CD4-positive, alpha-beta memory T cell (primary cell): ENCODE data around the gene TCF3. TPM values are rescaled to one million over a fixed set of nuclear protein-coding genes. Genes with fewer than 3 reads are reported as not detected.

Experiments
- CTCF ChIA-PET: fragments of 350-600 bp; sonication (Branson Sonifier 250); formaldehyde crosslinking; loops from one replicate; lab custom pipeline; 2021; ENCODE audit warnings: inconsistent platforms; ENCODE audit not compliant: partially characterized antibody; lab: Charles Lee
- POLR2A ChIA-PET: fragments of 350-600 bp; sonication (Branson Sonifier 250); formaldehyde crosslinking; loops from one replicate; lab custom pipeline; 2021; ENCODE audit not compliant: partially characterized antibody; lab: Charles Lee
- DNase-seq, 5 donors: peaks; one replicate each; pipeline versions ENCODE4 v3.0.0 to v3.0.0-alpha.2; 2020 to 2022; ENCODE audit warnings: mixed read lengths in 1 of 5
- H3K27ac ChIP-seq: one replicate; pipeline ENCODE4 v1.7.0; 2013; ENCODE audit warnings: low read depth, low read length
- H3K27me3 ChIP-seq: 2 replicates; pipeline ENCODE4 v1.7.0; 2013; ENCODE audit warnings: mild to moderate bottlenecking, low read length, moderate library complexity; ENCODE audit not compliant: insufficient read depth
- H3K36me3 ChIP-seq: 2 replicates; pipeline ENCODE4 v1.7.0; 2013; ENCODE audit warnings: mild to moderate bottlenecking, low read length, moderate library complexity; ENCODE audit not compliant: insufficient read depth
- H3K4me1 ChIP-seq: 2 replicates; pipeline ENCODE4 v1.7.0; 2013; ENCODE audit warnings: mild to moderate bottlenecking, low read length, moderate library complexity; ENCODE audit not compliant: insufficient read depth
- H3K4me3 ChIP-seq, 2 donors: one replicate each; pipeline ENCODE4 v1.7.0; 2013; ENCODE audit warnings: low read length in 2 of 2, mild to moderate bottlenecking in 1 of 2
- H3K9me3 ChIP-seq, 2 donors: one replicate each; pipeline ENCODE4 v1.7.0; 2013; ENCODE audit warnings: low read length in 2 of 2, control low read depth in 1 of 2; ENCODE audit not compliant: control insufficient read depth in 1 of 2
- H3K27ac Mint-ChIP-seq, 7 donors: one replicate each; pipeline ENCODE4 v1.8.0; 2020 to 2021; ENCODE audit warnings: mixed read lengths in 7 of 7, mild to moderate bottlenecking in 6 of 7, inconsistent platforms in 3 of 7, moderate library complexity in 3 of 7
- H3K27me3 Mint-ChIP-seq, 2 donors: one replicate each; pipeline ENCODE4 v1.8.0; 2020 to 2021; ENCODE audit warnings: mixed read lengths in 2 of 2
- H3K36me3 Mint-ChIP-seq, 2 donors: one replicate each; pipeline ENCODE4 v1.8.0; 2020 to 2021; ENCODE audit warnings: mixed read lengths in 2 of 2, inconsistent platforms in 1 of 2, mild to moderate bottlenecking in 1 of 2
- H3K4me1 Mint-ChIP-seq, 4 donors: one replicate each; pipeline ENCODE4 v1.8.0; 2020 to 2021; ENCODE audit warnings: mixed read lengths in 4 of 4, mild to moderate bottlenecking in 1 of 4
- H3K4me3 Mint-ChIP-seq, 8 donors: one replicate each; pipeline ENCODE4 v1.8.0; 2020 to 2021; ENCODE audit warnings: mixed read lengths in 8 of 8, mild to moderate bottlenecking in 7 of 8, moderate library complexity in 6 of 8, inconsistent platforms in 3 of 8
- H3K9me3 Mint-ChIP-seq, 8 donors: one replicate each; pipeline ENCODE4 v1.8.0; 2020 to 2021; ENCODE audit warnings: mixed read lengths in 8 of 8, mild to moderate bottlenecking in 5 of 8, inconsistent platforms in 3 of 8, moderate library complexity in 1 of 8
- intact Hi-C: fragments of 100-400 bp; cut with micrococcal nuclease; formaldehyde crosslinking; loops from one replicate; pipeline ENCODE4 v1.15.1; 2023
- polyA plus RNA-seq, 2 donors: library from polyadenylated mRNA; unstranded; fragments of 300-500 nt; fragmentation: Illumina TruSeq; gene quantifications; one replicate each; pipeline ENCODE4 v1.2.3, GENCODE V29; 2021
- total RNA-seq, 2 experiments: library from RNA; stranded (reverse); gene quantifications; one replicate each; pipeline ENCODE4 v1.2.3, GENCODE V29; 2021

Gene TCF3
- total and polyA plus RNA-seq, 4 experiments from 2014 or later = 1.8 to 75.7 (median 42.6) TPM

DNA sequence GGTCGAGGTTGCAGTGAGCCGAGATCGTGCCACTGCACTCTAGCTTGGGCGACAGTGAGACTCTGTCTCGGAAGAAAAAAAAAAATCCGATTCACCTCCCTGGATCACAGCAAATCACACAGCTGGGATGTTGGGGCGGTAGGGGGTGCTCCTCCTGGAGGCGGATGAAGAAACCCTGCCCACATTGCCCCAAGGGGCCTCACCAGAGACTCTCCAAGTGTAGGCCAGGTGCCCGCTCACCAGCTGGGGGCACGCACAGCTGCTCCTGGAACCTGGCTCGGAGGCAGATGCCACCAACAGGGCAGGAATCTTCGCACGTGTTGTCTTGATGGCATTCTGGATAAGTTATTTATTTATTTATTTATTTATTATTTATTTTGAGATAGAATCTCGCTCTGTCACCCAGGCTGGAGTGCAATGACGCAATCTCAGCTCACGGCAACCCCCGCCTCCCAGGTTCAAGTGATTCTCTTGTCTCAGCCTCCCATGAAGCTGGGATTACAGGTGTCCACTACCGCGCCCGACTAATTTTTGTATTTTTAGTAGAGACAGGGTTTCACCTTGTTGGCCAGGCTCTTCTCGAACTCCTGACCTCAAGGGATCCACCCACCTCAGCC is 50.2 kb downstream of the TCF3 start:
- Mint-ChIP-seq H3K4me3 (peak overlapping the region in 1 of 8 donors; percentile 17), H3K9me3 (no peaks in the 10 kb centered on the region), H3K27ac (peak overlapping the region in 2 of 7 donors; percentile 52 to 87), H3K36me3 (peaks cover 10 to 26% of the 10 kb centered on the region in 2 donors), H3K27me3 (no peaks in the 10 kb centered on the region), H3K4me1 (peaks cover 10 to 46% (median 31%) of the 10 kb centered on the region in 4 donors)
- no peak overlapping the region for H3K4me3 ChIP-seq
- CTCF ChIA-PET = interaction anchor here (1.3 to 1.4 kb wide), 2 partner anchors 49 to 70 kb away, joined by 3 read pairs; no protein-coding TSS in a partner anchor
- H3K9me3 ChIP-seq = no peaks in the 10 kb centered on the region
- POLR2A ChIA-PET = interaction anchor here (2.0 kb wide), 1 partner anchor 9 kb away, joined by 10 read pairs; the partner anchor contains the start of gene MBD3
- DNase-seq = no peak
- peaks cover 16% of the 10 kb centered on the region for H3K36me3 ChIP-seq
- no peak overlapping the region for H3K27ac ChIP-seq
- H3K4me1 ChIP-seq = peaks cover 32% of the 10 kb centered on the region
- intact Hi-C loops = no loop called here
- H3K27me3 ChIP-seq = no peaks in the 10 kb centered on the region

- ChIA-PET CTCF (interaction anchor here (1.3 to 1.4 kb wide), 2 partner anchors 49 to 71 kb away, joined by 3 read pairs; no protein-coding TSS in a partner anchor), POLR2A (interaction anchor here (2.0 kb wide), 1 partner anchor 8 kb away, joined by 10 read pairs; the partner anchor contains the start of gene MBD3)
- H3K9me3 ChIP-seq = no peaks in the 10 kb centered on the region
- Mint-ChIP-seq H3K4me3 (no peak overlapping the region), H3K36me3 (peaks cover 11 to 27% of the 10 kb centered on the region in 2 donors), H3K4me1 (peaks cover 7 to 41% (median 27%) of the 10 kb centered on the region in 4 donors), H3K27ac (peak overlapping the region in 2 of 7 donors; percentile 18 to 38), H3K9me3 (no peaks in the 10 kb centered on the region), H3K27me3 (no peaks in the 10 kb centered on the region)
- DNase-seq = no peak
- H3K4me1 ChIP-seq = peaks cover 30% of the 10 kb centered on the region
- no peaks in the 10 kb centered on the region for H3K27me3 ChIP-seq
- peaks cover 18% of the 10 kb centered on the region for H3K36me3 ChIP-seq
- H3K4me3 ChIP-seq = no peak overlapping the region
- no peak overlapping the region for H3K27ac ChIP-seq
- intact Hi-C loops = no loop called here
Measured at GRCh38 chr19:1601613-1602064, 50.8 kb downstream of the TCF3 start.

GRCh38 chr19:1599460-1599846 is 53.0 kb downstream of the TCF3 start:
- POLR2A ChIA-PET = no interaction called here
- intact Hi-C loops = no loop called here
- no peak overlapping the region for H3K4me3 Mint-ChIP-seq

GRCh38 chr19:1598777-1599459 is 53.5 kb downstream of the TCF3 start:
- Mint-ChIP-seq H3K27me3 (no peaks in the 10 kb centered on the region), H3K36me3 (peaks cover 11 to 23% of the 10 kb centered on the region in 2 donors), H3K4me3 (no peak overlapping the region), H3K4me1 (peaks cover 4 to 20% (median 13%) of the 10 kb centered on the region in 4 donors), H3K27ac (no peak overlapping the region), H3K9me3 (no peaks in the 10 kb centered on the region)
- ChIA-PET CTCF (no interaction called here), POLR2A (interaction anchor here (0.6 kb wide), 1 partner anchor 108 kb away, joined by 3 read pairs; the partner anchor contains the start of gene REEP6)
- Histone ChIP-seq H3K4me1 (peaks cover 14% of the 10 kb centered on the region), H3K27ac (no peak overlapping the region), H3K4me3 (no peak overlapping the region), H3K36me3 (peaks cover 18% of the 10 kb centered on the region), H3K9me3 (no peaks in the 10 kb centered on the region), H3K27me3 (no peaks in the 10 kb centered on the region)
- intact Hi-C loops = no loop called here
- DNase-seq = no peak

More at GRCh38 chr19:1599460-1599846, 53.0 kb downstream of the TCF3 start:
- Histone ChIP-seq H3K4me3 (no peak overlapping the region), H3K36me3 (peaks cover 18% of the 10 kb centered on the region), H3K4me1 (peaks cover 19% of the 10 kb centered on the region), H3K9me3 (no peaks in the 10 kb centered on the region), H3K27me3 (no peaks in the 10 kb centered on the region), H3K27ac (no peak overlapping the region)
- peaks cover 11 to 23% of the 10 kb centered on the region in 2 donors for H3K36me3 Mint-ChIP-seq
- CTCF ChIA-PET = no interaction called here
- peaks cover 4 to 25% (median 15%) of the 10 kb centered on the region in 4 donors for H3K4me1 Mint-ChIP-seq
- H3K27ac Mint-ChIP-seq = no peak overlapping the region
- no peaks in the 10 kb centered on the region for H3K9me3 Mint-ChIP-seq
- no peak for DNase-seq
- H3K27me3 Mint-ChIP-seq = no peaks in the 10 kb centered on the region

- Histone ChIP-seq H3K4me1 (peaks cover 24% of the 10 kb centered on the region), H3K4me3 (no peak overlapping the region), H3K36me3 (peaks cover 11% of the 10 kb centered on the region), H3K27ac (peak overlapping the region; percentile 44), H3K9me3 (no peaks in the 10 kb centered on the region), H3K27me3 (no peaks in the 10 kb centered on the region)
- Mint-ChIP-seq H3K9me3 (no peaks in the 10 kb centered on the region), H3K4me1 (peaks cover 9 to 26% (median 15%) of the 10 kb centered on the region in 4 donors), H3K36me3 (peaks cover 8 to 16% of the 10 kb centered on the region in 2 donors), H3K4me3 (peak overlapping the region; percentile 87 to 92 (median 89)), H3K27ac (peak overlapping the region in 6 of 7 donors; percentile 24 to 92 (median 86)), H3K27me3 (no peaks in the 10 kb centered on the region)
- CTCF ChIA-PET = interaction anchor here (1.1 to 1.4 kb wide), 3 partner anchors 13 to 79 kb away, joined by 3 to 8 read pairs (median 5); partner anchors contain the start of gene UQCR11
- DNase-seq = no peak
- intact Hi-C loops = loop anchor here (5.0 kb wide), 1 partner anchor 219 kb away; the partner anchor contains the start of gene ATP8B3
- POLR2A ChIA-PET = interaction anchor here (0.8 to 4.9 kb wide), 7 partner anchors 8 to 188 kb away, joined by 3 to 86 read pairs (median 10); partner anchors contain the start of genes MEX3D, TCF3 and UQCR11
Measured at GRCh38 chr19:1593501-1593772, 59.0 kb downstream of the TCF3 start.

- intact Hi-C loops = loop anchor here (1.0 to 5.0 kb wide), 5 partner anchors 12 to 219 kb away; partner anchors contain the start of genes ATP8B3, DAZAP1, MEX3D and TCF3
Measured at GRCh38 chr19:1592755-1593500, 59.5 kb downstream of the TCF3 start, which contains the start of gene MBD3. Gene MBD3 (minus strand): TSS chr19:1592865. CDS start chr19:1592631, 234 bp downstream.

More at GRCh38 chr19:1592755-1593500, 59.5 kb downstream of the TCF3 start, which contains the start of gene MBD3:
- Histone ChIP-seq H3K36me3 (peaks cover 10% of the 10 kb centered on the region), H3K4me3 (peak within 1 kb of the TSS; percentile 30 to 86), H3K27me3 (no peaks in the 10 kb centered on the region), H3K27ac (peak within 1 kb of the TSS; percentile 88), H3K9me3 (no peaks in the 10 kb centered on the region), H3K4me1 (peaks cover 24% of the 10 kb centered on the region)
- Mint-ChIP-seq H3K27ac (peak within 1 kb of the TSS; percentile 90 to 96 (median 92)), H3K27me3 (no peaks in the 10 kb centered on the region), H3K9me3 (no peaks in the 10 kb centered on the region), H3K4me1 (peaks cover 9 to 26% (median 15%) of the 10 kb centered on the region in 4 donors), H3K36me3 (peaks cover 8 to 15% of the 10 kb centered on the region in 2 donors), H3K4me3 (peak within 1 kb of the TSS; percentile 87 to 93 (median 89))
- ChIA-PET POLR2A (interaction anchor here (0.6 to 4.9 kb wide), 11 partner anchors 9 to 188 kb away, joined by 3 to 86 read pairs (median 4); partner anchors contain the start of genes MEX3D, TCF3 and UQCR11), CTCF (interaction anchor here (0.6 to 1.4 kb wide), 5 partner anchors 13 to 79 kb away, joined by 3 to 8 read pairs (median 3); partner anchors contain the start of gene UQCR11)
- peak; percentile 83 to 90 (median 88) for DNase-seq
